ENCODE data around the gene NSG1.

GRCh38 chr4:4421356-4421755 lies 34.5 kb downstream of the NSG1 start:
- TF ChIP-seq CTCF (IDR thresholded peaks at IDR 0.05) (no peak), TCF7L2 (IDR thresholded peaks at IDR 0.05; ENCODE audit: low read depth, low read length) (no peak), POLR2AphosphoS5 (IDR thresholded peaks at IDR 0.05; ENCODE audit: low read depth, low read length) (no peak), SIN3A (IDR thresholded peaks at IDR 0.05; ENCODE audit: borderline replicate concordance, insufficient read depth, low read depth, low read length) (no peak)
